ENCODE data around the gene CCDC60.
"Not testable (repeated sequence)": the region's sequence is repeated elsewhere in the genome, so short reads cannot be mapped to it uniquely, and the experiment has no call there.

The CCDC60 gene

GRCh38 chr12:119338593-119339363, 4.2 kb downstream of the CCDC60 start:
- DNase-seq (ENCODE audit: low read depth) = no peak

DNA sequence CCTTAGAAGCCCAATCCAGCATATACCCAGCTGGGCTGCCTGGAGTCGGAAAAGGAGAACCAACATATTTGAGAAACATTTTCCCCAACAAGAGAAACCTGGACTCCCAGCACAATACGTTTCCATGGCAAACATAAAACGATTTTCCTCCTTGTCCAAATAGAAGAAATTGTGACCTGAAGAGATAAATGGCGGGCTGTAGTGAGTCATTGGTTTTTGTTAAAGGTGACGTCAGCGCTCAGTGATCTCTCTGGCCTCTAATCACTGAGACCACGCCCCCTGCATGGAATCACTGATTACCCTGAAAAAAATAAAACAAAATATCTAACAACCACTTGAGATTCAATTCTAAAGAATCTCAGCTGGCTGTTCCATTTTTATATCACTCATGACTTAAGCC, 6.0 kb downstream of the CCDC60 start:
- no peak for DNase-seq (ENCODE audit: low read depth)

GRCh38 chr12:119341020-119341419, 6.5 kb downstream of the CCDC60 start:
- no peak for DNase-seq (ENCODE audit: low read depth)

DNA sequence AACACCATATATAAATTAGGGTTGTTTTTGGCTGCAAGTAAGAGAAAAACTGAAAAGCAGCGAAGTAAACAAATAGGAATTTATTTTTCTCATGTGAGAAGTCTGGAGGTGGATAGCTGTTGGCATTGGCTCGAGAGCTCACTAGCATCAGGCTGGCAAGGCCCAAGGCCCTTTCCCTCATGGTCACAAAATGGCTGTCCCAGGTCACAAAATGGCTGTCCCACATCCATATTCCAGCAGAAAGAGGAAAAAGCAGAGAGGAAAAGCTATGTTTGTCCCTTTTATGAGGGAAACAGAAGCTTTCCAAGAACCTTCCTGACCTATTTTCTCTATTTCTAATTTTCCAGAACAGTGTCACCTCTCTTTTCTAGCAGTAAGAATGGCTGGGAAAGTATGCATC, 7.5 kb downstream of the CCDC60 start:
- DNase-seq (ENCODE audit: low read depth) = no peak

DNA sequence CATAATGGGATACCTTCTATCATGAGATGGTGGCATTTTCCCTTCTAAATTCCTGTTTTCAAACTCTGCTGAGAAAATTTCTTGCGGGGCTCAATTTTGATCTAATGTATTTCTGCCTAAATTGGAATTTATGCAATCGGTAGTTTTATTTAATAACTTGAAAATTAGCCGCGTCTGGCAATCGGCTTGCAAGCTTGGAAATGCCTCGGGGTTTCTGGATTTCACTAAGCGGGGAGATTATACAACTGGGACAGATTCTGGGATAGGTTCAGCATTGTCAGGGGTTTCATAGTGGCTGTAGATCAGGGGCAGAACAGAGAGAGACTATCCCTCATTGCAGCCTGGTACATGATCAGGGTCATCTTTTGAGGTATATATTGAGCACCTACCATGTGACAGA, 8.6 kb downstream of the CCDC60 start:
- DNase-seq (ENCODE audit: low read depth) = no peak

DNA sequence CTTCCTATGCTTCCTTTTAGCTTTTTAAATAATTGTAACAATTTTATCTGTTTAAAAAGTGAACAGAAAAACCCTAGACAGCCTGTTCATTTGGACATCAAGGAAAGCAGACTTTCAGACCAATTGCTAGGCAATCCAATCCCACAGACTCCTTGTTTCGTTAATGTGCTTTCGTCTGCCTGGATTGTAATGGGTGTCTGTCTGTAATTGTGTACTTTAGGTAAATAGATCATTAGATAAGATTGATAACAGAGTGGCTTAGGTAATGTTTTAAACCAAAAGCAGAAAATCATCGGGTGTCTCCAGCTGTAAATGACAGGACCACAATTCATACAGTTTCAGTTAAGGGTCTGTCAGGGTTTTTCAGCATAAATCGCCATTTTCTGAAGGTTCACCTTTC, 19.6 kb downstream of the CCDC60 start:
- DNase-seq (ENCODE audit: low read depth) = no peak

DNA sequence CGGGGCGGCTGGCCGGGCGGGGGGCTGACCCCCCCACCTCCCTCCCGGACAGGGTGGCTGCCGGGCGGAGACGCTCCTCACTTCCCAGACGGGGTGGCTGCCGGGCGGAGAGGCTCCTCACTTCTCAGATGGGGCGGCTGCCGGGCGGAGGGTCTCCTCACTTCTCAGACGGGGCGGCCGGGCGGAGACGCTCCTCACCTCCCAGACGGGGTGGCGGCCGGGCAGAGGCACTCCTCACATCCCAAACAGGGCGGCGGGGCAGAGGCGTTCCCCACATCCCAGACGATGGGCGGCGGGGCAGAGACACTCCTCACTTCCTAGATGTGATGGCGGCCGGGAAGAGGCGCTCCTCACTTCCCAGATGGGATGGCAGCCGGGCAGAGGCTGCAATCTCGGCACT, 25.8 kb downstream of the CCDC60 start:
- not testable (repeated sequence) for DNase-seq (ENCODE audit: low read depth)

DNA sequence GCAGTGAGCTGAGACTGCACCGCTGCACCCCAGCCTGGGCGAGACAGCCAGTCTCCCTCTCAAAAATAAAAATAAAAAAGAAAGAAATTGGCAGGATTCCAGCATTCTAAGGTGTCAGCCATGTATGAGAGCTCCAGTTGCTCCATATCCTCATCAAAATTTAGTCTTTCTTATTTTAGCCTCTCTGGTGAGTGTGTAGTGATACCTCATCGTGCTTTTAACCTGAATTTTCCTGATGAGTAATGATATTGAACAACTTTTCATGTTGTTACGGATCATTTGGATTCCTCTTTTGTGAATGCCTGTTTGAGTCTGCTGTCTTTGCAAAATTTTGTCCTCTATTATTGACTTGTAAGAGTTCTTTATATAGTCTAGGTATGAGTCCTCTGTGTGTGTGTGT, 28.5 kb downstream of the CCDC60 start:
- no peak for DNase-seq (ENCODE audit: low read depth)

DNA sequence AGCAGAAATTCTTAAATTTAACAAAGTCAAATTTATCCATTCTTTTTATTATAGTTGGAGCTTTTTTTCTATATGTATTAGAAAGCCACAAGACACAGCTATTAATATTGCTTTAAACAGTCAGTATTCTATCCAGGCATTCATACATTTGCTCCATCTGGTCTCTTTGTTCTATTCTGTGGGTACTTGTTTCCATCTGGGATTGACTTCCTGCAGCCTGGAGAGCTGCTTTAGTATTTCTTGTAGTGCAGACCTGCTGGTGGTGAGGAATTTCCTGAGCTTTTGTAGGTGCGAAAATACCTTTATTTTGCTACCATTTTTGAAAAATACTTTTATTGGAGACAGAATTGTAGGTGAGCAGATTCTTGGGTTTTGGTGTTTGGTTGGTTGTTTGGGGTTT, 29.0 kb downstream of the CCDC60 start:
- no peak for DNase-seq (ENCODE audit: low read depth)

- DNase-seq (ENCODE audit: low read depth) = no peak
Observed at GRCh38 chr12:119365451-119365850, 30.9 kb downstream of the CCDC60 start.

DNA sequence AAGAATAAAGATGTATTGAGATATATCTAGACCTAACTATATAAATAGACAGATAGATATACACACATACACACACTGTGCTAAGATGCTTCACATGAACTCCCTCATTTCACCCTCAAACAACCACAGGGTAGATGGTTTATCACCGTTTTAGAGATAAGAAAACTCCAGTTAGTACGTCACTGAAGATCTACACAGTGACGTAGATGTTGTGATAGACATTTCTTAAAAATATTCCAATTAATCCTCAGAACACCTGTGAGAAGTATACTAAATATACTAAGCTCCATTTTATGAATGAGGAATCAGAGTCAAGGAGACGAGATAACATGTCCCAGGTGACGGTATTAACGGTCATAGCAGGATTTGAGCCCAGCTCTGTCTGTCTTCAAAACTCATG, 31.5 kb downstream of the CCDC60 start:
- DNase-seq (ENCODE audit: low read depth) = no peak

GRCh38 chr12:119369161-119369560, 34.6 kb downstream of the CCDC60 start:
- no peak for DNase-seq (ENCODE audit: low read depth)

- no peak for DNase-seq (ENCODE audit: low read depth)
Observed at GRCh38 chr12:119369907-119370546, 35.5 kb downstream of the CCDC60 start.

GRCh38 chr12:119372540-119372939, 38.0 kb downstream of the CCDC60 start:
- no peak for DNase-seq (ENCODE audit: low read depth)

DNA sequence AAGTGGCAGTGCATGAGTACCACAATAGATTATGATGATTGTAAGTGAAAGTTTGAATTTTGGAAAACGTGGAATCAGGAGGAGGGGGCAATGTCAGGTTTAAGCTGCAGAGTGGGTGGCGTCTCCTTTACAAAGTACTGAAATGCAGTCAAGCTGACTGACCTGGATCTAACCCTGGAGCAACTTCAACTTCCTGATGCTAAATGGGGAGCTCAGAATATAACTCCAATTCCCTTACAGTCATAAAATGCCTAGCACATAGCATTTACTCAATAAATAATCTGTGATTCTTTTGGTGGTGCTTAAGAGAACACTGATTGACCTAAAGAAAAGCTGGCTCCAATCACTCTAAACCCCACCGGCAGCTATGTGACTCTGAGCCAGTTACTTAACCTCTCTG, 38.5 kb downstream of the CCDC60 start:
- no peak for DNase-seq (ENCODE audit: low read depth)

GRCh38 chr12:119373666-119374065, 39.1 kb downstream of the CCDC60 start:
- DNase-seq (ENCODE audit: low read depth) = no peak

DNA sequence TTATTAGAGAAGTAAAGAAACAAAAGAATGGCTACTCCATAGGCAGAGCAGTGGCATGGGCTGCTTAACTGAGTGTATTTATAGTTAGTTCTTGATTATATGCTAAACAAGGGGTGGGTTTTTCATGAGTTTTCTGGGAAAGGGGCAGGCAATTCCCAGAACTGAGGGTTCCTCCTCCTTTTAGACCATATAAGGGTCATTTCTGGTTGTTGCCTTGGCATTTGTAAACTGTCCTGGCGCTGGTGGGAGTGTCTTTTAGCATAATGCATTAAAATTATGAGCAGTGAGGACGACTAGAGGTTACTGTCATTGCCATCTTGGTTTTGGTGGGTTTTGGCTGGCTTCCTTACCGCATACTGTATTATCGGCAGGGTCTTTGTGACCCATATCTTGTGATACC, 40.1 kb downstream of the CCDC60 start:
- DNase-seq (ENCODE audit: low read depth) = no peak

- no peak for DNase-seq (ENCODE audit: low read depth)
Observed at GRCh38 chr12:119375075-119375882, 40.8 kb downstream of the CCDC60 start.

GRCh38 chr12:119375883-119376190, 41.3 kb downstream of the CCDC60 start:
- no peak for DNase-seq (ENCODE audit: low read depth)

- DNase-seq (ENCODE audit: low read depth) = no peak
Observed at GRCh38 chr12:119378903-119379302, 44.4 kb downstream of the CCDC60 start.

DNA sequence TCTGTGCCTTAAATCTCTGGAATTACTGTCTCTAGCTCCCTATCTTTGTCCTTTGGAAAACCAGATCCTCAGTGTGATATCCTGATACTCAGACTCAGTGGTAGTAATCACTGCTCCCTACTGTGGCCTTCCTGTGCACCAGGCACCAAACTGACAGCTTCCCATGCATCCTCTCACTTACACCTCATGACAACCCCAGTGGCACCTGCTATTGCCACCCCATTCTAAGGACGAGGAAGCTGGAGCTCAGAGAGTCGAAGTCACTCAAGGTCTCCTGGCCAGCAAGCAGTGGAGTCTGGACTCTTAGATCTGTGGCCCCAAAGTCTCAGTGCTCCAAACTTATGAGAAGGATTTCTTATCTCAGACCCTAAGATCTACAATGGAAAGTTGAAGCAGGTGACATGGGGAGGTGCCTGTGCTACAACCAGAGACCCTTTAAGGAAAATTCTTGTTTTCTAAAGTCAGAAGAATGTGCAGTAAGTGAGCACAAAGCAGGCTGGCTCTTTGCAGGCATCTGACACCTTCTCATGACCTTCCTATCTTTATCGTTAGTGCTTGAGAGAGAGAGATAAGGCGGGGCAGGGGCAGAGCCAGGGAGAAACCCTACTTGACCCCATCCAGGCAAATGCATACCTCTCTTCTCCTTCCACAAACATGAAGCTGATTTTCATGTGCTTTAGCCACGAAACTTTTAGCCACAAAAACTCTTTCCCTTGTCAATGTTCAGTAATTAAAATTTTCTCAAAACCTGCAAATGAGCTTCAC, 47.1 kb downstream of the CCDC60 start:
- no peak for DNase-seq (ENCODE audit: low read depth)

DNA sequence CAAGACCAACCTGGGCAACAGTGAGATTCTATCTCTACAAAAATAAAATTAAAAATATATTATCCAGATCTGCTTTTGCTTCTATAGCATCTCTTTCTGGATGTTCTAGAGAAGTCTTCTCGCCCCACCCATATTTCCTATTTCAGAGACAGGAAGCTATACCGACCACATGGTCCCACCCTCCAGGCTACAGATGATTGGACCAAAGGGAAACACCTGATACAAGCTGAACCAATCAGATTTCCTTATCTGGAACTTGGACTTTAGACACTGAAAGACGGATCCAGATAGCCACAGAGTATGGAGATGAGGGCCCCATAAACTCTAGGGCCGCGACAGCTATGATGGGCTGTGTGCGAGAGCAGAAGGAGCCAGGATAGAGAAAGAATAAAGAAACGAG, 48.7 kb downstream of the CCDC60 start:
- DNase-seq (ENCODE audit: low read depth) = peak; percentile 5

DNA sequence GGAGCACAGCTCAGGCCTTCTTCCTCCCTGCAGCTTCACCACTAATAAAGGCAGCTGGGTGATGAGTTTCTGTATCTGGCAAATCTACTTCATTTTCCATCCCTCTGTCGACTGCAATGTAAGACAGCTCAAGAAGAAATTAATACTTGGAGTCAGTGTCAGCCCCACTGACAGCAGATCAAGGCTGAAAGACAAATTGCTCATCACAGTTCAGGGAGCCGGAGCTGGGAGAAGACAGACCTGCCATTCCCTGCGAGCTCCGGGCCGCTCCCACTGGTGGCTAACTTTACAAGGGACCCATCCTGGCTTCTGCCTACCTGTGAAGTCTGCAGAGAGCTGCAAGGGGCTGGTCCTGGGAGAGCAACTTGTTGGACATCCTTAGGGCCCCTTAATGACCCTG, 49.8 kb downstream of the CCDC60 start:
- DNase-seq (ENCODE audit: low read depth) = no peak

Data from CMK (cell line).